ENCODE measurements around the gene SH3RF3. TPM values are rescaled to one million over a fixed set of nuclear protein-coding genes. Genes with fewer than 3 reads are reported as not detected.

Gene SH3RF3
- total and polyA plus RNA-seq, 10 of the 15 experiments (the other 5 are each of a cell fraction or from before 2014, with no cell fraction given): 0.08 to 8.8 (median 2.3) TPM

- in situ Hi-C loops (cut with MboI): no loop called here
- Histone ChIP-seq H3K27ac (ENCODE audit: control insufficient read depth, insufficient read depth) (no peak overlapping the region), H2AFZ (ENCODE audit: control insufficient read depth, low read depth, low read length) (no peak overlapping the region), H3K4me1 (ENCODE audit: control insufficient read depth, insufficient read depth, low read length) (peaks cover 6% of the 10 kb centered on the region; the same call in 1 of the 2 replicates), H3K9me3 (replicated peaks; ENCODE audit: control insufficient read depth, insufficient read depth, low read length) (no peaks in the 10 kb centered on the region), H3K27me3 (replicated peaks in 1 of 2; ENCODE audit: control insufficient read depth in 2 of 2, insufficient read depth in 2 of 2, low read length in 1 of 2) (no peaks in the 10 kb centered on the region), H4K20me1 (ENCODE audit: control insufficient read depth, insufficient read depth) (no peaks in the 10 kb centered on the region), H3K79me2 (ENCODE audit: control insufficient read depth, insufficient read depth, low read length) (no peaks in the 10 kb centered on the region), H3K9ac (ENCODE audit: control insufficient read depth, insufficient read depth, low read length) (no peak overlapping the region), H3K4me3 (no peak overlapping the region), H3K4me2 (ENCODE audit: control insufficient read depth, insufficient read depth) (no peak overlapping the region), H3K36me3 (ENCODE audit: control insufficient read depth in 2 of 2, insufficient read depth in 2 of 2, low read length in 1 of 2) (no peaks in the 10 kb centered on the region)
- DNase-seq (ENCODE audit: low read depth, low spot score) (no peak), ATAC-seq (no peak), FAIRE-seq (no peak)
- no TSS peak for BruUV-seq (replicated peaks)
- SMC1A ChIA-PET (ENCODE audit: uncharacterized antibody, unreplicated experiment): interaction anchor here (0.5 to 1.9 kb wide), 4 partner anchors 10 to 251 kb away, joined by 3 to 4 read pairs (median 3); no protein-coding TSS in a partner anchor
- TF ChIP-seq NBN (IDR thresholded peaks at IDR 0.05): no peak
- TF ChIP-seq YY1 (IDR thresholded peaks at IDR 0.05; ENCODE audit: low read depth, low read length): no peak
- TF ChIP-seq BRCA1 (IDR thresholded peaks at IDR 0.05; ENCODE audit: low read depth, low read length): no peak
- TF ChIP-seq, protein P1, sequence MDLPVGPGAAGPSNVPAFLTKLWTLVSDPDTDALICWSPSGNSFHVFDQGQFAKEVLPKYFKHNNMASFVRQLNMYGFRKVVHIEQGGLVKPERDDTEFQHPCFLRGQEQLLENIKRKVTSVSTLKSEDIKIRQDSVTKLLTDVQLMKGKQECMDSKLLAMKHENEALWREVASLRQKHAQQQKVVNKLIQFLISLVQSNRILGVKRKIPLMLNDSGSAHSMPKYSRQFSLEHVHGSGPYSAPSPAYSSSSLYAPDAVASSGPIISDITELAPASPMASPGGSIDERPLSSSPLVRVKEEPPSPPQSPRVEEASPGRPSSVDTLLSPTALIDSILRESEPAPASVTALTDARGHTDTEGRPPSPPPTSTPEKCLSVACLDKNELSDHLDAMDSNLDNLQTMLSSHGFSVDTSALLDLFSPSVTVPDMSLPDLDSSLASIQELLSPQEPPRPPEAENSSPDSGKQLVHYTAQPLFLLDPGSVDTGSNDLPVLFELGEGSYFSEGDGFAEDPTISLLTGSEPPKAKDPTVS (IDR thresholded peaks at IDR 0.05; ENCODE audit: low read depth, low read length): no peak
- TF ChIP-seq ATF3 (IDR thresholded peaks at IDR 0.05; ENCODE audit: borderline replicate concordance, extremely low read depth, low read depth, low read length): no peak
- TF ChIP-seq TCF12 (IDR thresholded peaks at IDR 0.05; ENCODE audit: low read depth, low read length): no peak
- no peak for TF ChIP-seq POU2F2 (IDR thresholded peaks at IDR 0.05; ENCODE audit: borderline replicate concordance, low read depth, low read length)
- TF ChIP-seq CREM (IDR thresholded peaks at IDR 0.05; ENCODE audit: low read depth): no peak
- no peak for TF ChIP-seq EZH2 (IDR thresholded peaks at IDR 0.05; ENCODE audit: borderline replicate concordance, control insufficient read depth, low read depth, low read length)
- RAD21 ChIA-PET (ENCODE audit: unreplicated experiment): interaction anchor here (1.5 kb wide), 1 partner anchor 34 kb away, joined by 5 read pairs; no protein-coding TSS in a partner anchor
- intact Hi-C loops (cut with micrococcal nuclease; ENCODE audit: unreplicated experiment): no loop called here
- WGBS (ENCODE audit: insufficient coverage, insufficient replicate concordance, low lambda C conversion rate, missing lambda C conversion rate): 50% methylated on average over 10 of the region's 10 CpGs
- POLR2A ChIA-PET: no interaction called here
- CTCF ChIA-PET: interaction anchor here (1.2 to 1.7 kb wide), 2 partner anchors 14 to 33 kb away, joined by 3 to 9 read pairs; no protein-coding TSS in a partner anchor
Measured at GRCh38 chr2:109476641-109477441, 347.8 kb downstream of the SH3RF3 start.

Data from GM12878 (cell line).